OCI-LY3 (cell line): ENCODE measurements around the gene IL3.

ENCODE experiments used
- H2AFZ ChIP-seq: fragments of 200-600, 300-600 bp; shearing (Covaris generic); 2 replicates; pipeline ENCODE4 v1.6.0; 2014; ENCODE audit warnings: antibody characterized with exemption, low read depth, low read length
- H3K27ac ChIP-seq: fragments of 200-600, 300-600 bp; sonication (generic); 2 replicates; pipeline ENCODE4 v1.5.1; 2014; ENCODE audit warnings: mild to moderate bottlenecking, low read length, moderate library complexity, mixed read lengths
- H3K27me3 ChIP-seq: fragments of 200-600, 300-600 bp; sonication (generic); 2 replicates; pipeline ENCODE4 v1.6.1; 2014; ENCODE audit warnings: low read depth, low read length, mixed read lengths
- H3K36me3 ChIP-seq: fragments of 200-600, 300-600 bp; sonication (generic); replicated peaks from 2 replicates; pipeline ENCODE3; 2014; ENCODE audit warnings: low read depth, low read length, mixed read lengths
- H3K4me1 ChIP-seq: fragments of 300-600, 200-600 bp; sonication (generic); 2 replicates; pipeline ENCODE4 v1.6.1; 2014; ENCODE audit warnings: low read length, mixed read lengths
- H3K4me2 ChIP-seq: fragments of 200-600, 300-600 bp; sonication (generic); 2 replicates; pipeline ENCODE4 v1.6.1; 2014; ENCODE audit warnings: low read length, mixed read lengths
- H3K4me3 ChIP-seq: fragments of 300-600, 200-600 bp; sonication (generic); 2 replicates; pipeline ENCODE4 v1.5.1; 2014; ENCODE audit warnings: antibody characterized with exemption, mild to moderate bottlenecking, low read length, moderate library complexity
- H3K79me2 ChIP-seq: fragments of 300-600, 200-600 bp; shearing (Covaris generic); 2 replicates; pipeline ENCODE4 v1.6.1; 2014; ENCODE audit warnings: mild to moderate bottlenecking, low read length, mixed read lengths
- H3K9ac ChIP-seq: fragments of 300-600, 200-600 bp; shearing (Covaris generic); 2 replicates; pipeline ENCODE4 v1.6.0; 2014; ENCODE audit warnings: mild to moderate bottlenecking, low read length, moderate library complexity
- H3K9me3 ChIP-seq: fragments of 200-600, 300-600 bp; shearing (Covaris generic); 2 replicates; pipeline ENCODE4 v1.6.1; 2014; ENCODE audit warnings: low read length, mixed read lengths; ENCODE audit not compliant: insufficient read depth
- H4K20me1 ChIP-seq: fragments of 200-600, 300-600 bp; sonication (generic); 2 replicates; pipeline ENCODE4 v1.6.1; 2016; ENCODE audit warnings: low read length, mixed read lengths; ENCODE audit not compliant: insufficient read depth
- EZH2phosphoT487 ChIP-seq: fragments of 200-600 bp; shearing (Covaris generic); IDR thresholded peaks from 2 replicates; pipeline ENCODE4 v1.6.1; 2018; ENCODE audit warnings: antibody characterized with exemption, mixed run types, low read depth
- TF ChIP-seq, protein P1 (sequence below): fragments of 200-600, 300-600 bp; sonication (generic); IDR thresholded peaks from 2 replicates; pipeline ENCODE4 v1.5.1; 2014; ENCODE audit warnings: antibody characterized with exemption, low read length, low read depth

Gene IL3

DNA sequence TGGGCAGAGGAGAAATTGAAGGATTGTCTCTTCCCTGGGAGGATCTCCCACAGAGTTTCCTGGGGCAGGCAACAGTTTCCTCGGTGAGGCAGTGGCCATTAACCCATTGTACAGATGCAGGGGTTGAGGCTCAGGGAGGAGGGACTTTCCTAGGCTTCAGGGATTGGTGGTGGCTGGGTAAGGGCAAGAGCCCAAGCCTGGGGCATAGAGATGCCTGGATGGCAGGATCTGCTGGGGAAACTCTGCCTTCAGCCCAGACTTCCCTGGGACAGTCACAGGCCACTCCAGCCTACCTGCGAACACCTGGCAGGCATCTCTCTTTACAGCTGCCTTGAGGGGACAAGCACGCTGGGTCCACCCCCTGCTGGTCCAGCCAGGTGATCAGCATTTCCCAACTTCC, 9.5 kb downstream of the IL3 start:
- TF ChIP-seq, protein P1, sequence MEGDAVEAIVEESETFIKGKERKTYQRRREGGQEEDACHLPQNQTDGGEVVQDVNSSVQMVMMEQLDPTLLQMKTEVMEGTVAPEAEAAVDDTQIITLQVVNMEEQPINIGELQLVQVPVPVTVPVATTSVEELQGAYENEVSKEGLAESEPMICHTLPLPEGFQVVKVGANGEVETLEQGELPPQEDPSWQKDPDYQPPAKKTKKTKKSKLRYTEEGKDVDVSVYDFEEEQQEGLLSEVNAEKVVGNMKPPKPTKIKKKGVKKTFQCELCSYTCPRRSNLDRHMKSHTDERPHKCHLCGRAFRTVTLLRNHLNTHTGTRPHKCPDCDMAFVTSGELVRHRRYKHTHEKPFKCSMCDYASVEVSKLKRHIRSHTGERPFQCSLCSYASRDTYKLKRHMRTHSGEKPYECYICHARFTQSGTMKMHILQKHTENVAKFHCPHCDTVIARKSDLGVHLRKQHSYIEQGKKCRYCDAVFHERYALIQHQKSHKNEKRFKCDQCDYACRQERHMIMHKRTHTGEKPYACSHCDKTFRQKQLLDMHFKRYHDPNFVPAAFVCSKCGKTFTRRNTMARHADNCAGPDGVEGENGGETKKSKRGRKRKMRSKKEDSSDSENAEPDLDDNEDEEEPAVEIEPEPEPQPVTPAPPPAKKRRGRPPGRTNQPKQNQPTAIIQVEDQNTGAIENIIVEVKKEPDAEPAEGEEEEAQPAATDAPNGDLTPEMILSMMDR = no peak
- TF ChIP-seq EZH2phosphoT487 = no peak
- no peaks in the 10 kb centered on the region for H3K36me3 ChIP-seq
- H3K4me2 ChIP-seq = no peak overlapping the region
- H3K27ac ChIP-seq = no peak overlapping the region
- no peak overlapping the region for H3K9ac ChIP-seq
- no peaks in the 10 kb centered on the region for H3K79me2 ChIP-seq
- peaks cover 2% of the 10 kb centered on the region; the same call in 1 of the 2 replicates for H3K4me1 ChIP-seq
- H2AFZ ChIP-seq = no peak overlapping the region
- H3K27me3 ChIP-seq = no peaks in the 10 kb centered on the region
- H4K20me1 ChIP-seq = no peaks in the 10 kb centered on the region
- H3K4me3 ChIP-seq = no peak overlapping the region
- H3K9me3 ChIP-seq = no peaks in the 10 kb centered on the region

DNA sequence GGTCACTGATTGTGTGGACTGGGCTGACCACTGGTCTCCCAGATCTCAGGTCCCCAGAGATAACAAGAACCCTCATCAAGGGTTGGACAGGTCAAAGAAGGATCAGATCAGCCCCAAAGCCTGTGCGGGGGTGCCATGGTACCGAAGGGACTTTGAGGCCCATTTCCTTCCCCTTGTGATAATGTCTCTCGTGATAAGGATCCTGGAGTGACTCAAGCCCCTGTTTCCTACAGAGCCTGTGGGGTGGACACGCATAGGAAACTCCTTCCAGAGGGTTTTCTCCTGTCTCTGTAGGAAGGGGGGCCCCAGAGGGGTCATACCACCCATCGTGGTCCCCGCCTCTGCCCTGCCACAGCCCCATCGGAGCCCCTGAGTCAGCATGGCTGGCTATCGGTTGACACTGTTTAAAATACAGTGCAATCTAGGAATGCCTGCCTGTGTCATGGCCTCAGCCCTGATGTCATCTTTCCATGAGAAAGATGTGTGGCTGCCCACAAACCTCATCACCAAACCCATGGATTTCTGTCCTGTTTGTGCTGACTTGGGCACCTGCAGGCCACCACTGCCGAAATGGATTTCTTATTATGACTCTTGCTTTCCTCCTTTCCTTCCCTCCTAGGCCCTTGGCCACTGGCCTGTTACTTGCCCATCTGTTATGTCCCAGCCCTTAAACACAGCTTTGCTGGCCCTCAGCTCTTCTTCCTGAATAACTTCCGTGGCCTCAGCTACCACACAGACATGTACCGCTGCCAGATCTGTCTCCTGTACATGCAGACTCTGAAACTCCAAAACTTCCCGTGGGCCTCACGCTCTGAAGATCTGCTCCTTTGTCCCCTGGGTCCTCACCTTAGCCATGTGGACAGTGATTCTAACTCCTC, 10.2 kb downstream of the IL3 start:
- Histone ChIP-seq H3K27me3 (no peaks in the 10 kb centered on the region), H3K4me3 (no peak overlapping the region), H3K27ac (no peak overlapping the region), H3K9ac (no peak overlapping the region), H4K20me1 (no peaks in the 10 kb centered on the region), H3K9me3 (no peaks in the 10 kb centered on the region), H3K36me3 (no peaks in the 10 kb centered on the region), H3K4me2 (no peak overlapping the region), H2AFZ (no peak overlapping the region), H3K4me1 (no peaks in the 10 kb centered on the region), H3K79me2 (no peaks in the 10 kb centered on the region)
- no peak for TF ChIP-seq EZH2phosphoT487
- TF ChIP-seq, protein P1 = no peak

DNA sequence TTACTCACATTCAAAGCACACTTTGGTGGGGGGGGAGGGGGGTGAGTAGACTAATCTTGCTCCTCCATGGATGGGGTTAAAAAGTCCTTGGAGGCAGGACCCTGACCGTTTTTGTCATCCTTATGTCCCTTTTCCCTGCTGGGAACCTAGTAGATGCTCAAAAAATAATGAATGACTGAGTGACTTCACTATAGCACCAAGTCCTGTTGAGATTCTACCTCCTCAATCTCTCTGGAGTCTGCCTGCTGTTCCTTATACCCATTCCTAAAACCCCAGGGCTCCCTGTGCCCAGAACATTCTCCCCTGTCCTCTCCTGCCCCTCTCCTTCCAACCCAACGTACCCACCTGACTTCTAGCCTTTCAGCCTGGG, 10.9 kb downstream of the IL3 start:
- H3K27me3 ChIP-seq = no peaks in the 10 kb centered on the region
- H2AFZ ChIP-seq = no peak overlapping the region
- TF ChIP-seq EZH2phosphoT487 = no peak
- TF ChIP-seq, protein P1 = no peak
- H3K4me3 ChIP-seq = no peak overlapping the region
- no peak overlapping the region for H3K9ac ChIP-seq
- no peaks in the 10 kb centered on the region for H4K20me1 ChIP-seq
- H3K9me3 ChIP-seq = no peaks in the 10 kb centered on the region
- no peaks in the 10 kb centered on the region for H3K79me2 ChIP-seq
- no peak overlapping the region for H3K4me2 ChIP-seq
- H3K4me1 ChIP-seq = no peaks in the 10 kb centered on the region
- H3K36me3 ChIP-seq = no peaks in the 10 kb centered on the region
- no peak overlapping the region for H3K27ac ChIP-seq

DNA sequence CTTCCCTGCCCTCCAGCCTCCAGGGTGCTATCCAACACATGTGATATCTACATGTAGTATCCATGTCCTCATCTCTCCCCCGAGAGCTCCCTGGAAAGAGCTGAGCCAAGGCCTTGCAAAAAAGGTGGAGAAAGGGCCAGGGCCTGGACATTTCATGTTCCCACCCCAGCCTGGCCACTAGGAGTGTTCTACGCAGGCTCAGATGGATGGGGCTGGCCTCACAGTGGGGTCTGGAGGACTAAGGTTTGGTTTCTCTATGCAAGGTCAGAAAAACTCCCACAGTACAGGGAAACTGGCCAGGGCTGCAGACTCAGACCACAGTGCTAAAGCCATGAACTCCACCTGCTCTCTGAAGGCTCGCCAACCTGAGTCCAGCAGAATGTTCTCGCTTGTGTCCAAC, 11.6 kb downstream of the IL3 start:
- H3K27me3 ChIP-seq = no peaks in the 10 kb centered on the region
- H3K27ac ChIP-seq = no peak overlapping the region
- H2AFZ ChIP-seq = no peak overlapping the region
- no peaks in the 10 kb centered on the region for H3K9me3 ChIP-seq
- no peak for TF ChIP-seq EZH2phosphoT487
- TF ChIP-seq, protein P1 = no peak
- no peaks in the 10 kb centered on the region for H3K79me2 ChIP-seq
- no peaks in the 10 kb centered on the region for H4K20me1 ChIP-seq
- no peak overlapping the region for H3K9ac ChIP-seq
- H3K36me3 ChIP-seq = no peaks in the 10 kb centered on the region
- no peak overlapping the region for H3K4me2 ChIP-seq
- H3K4me1 ChIP-seq = no peaks in the 10 kb centered on the region
- no peak overlapping the region for H3K4me3 ChIP-seq
